Measurements from ENCODE around the gene GRAP2.

The GRAP2 gene

DNA sequence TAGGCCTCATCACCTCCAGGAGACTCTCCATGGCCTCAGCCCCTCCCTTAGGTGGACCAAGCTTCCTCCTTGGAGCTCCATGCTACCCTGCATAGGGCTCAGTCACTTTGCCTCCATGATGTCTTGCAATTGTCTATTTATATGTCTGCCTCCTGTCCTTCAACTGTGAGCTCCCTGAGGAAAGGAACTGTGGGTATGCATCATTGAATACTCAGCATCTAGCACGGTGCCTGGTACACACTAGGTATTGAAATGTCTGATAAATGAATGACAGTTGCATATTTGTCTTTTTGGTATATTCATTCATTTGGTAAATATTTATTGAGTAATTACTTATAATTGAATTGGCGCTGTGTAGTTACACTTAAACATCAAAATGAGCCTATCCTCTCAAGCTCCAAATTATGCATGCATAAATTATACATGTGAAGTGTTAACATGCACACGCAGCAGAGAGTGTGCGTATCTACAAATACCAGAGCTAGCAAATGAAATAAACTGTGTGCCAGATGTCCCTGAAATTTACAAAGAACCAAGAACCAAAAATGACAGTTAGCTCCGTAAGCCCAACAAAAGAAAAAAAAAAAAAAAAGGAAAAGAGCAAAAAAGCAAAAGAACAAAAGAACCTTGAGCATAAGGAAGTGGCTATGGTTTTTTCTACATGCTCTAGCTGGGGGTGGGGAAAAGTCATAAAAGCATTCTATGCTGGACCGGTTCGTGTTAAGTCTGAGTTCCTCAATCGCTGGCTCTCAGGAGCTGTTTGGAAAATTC lies 25.2 kb downstream of the GRAP2 start:
- no peak for DNase-seq (ENCODE audit: low read depth)

DNA sequence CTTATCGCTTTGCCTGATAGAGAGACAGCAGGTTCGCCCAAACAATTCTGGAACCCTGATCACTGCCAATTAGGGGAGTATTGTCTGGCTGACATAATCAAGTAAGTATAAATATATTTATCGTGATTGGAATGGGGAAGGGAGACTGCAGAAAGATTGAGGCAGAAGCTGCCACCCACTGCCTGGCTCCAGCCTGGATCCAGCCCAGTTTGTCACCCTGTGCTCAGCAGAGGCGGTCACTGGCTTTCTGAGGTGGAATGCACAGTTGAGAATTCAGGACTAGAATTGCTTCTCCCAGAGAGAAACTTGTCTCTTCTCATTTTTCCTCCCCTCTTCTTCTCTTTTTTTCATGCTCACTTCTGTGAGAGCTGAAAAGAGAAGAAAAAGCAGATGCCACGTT lies 25.9 kb downstream of the GRAP2 start:
- DNase-seq (ENCODE audit: low read depth): no peak

DNA sequence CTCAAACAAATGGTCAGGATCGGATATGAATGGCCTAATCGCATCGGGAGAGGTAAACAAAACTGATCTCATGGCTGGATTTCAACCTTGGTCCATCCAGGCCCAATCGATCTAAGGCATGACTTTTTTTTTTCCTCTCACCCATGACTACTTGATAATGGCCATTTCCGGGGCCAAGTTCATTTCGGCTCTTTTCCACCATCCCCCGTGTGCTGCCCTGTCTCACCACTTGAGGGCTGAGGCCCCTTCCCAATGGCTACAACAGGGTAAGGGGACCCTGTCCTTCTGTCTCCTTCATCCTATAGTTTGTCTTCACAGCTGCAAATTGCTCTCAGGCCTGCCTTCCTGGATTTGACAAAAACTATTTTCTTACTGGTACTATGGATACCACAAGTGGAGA lies 26.7 kb downstream of the GRAP2 start:
- DNase-seq (ENCODE audit: low read depth): no peak

DNA sequence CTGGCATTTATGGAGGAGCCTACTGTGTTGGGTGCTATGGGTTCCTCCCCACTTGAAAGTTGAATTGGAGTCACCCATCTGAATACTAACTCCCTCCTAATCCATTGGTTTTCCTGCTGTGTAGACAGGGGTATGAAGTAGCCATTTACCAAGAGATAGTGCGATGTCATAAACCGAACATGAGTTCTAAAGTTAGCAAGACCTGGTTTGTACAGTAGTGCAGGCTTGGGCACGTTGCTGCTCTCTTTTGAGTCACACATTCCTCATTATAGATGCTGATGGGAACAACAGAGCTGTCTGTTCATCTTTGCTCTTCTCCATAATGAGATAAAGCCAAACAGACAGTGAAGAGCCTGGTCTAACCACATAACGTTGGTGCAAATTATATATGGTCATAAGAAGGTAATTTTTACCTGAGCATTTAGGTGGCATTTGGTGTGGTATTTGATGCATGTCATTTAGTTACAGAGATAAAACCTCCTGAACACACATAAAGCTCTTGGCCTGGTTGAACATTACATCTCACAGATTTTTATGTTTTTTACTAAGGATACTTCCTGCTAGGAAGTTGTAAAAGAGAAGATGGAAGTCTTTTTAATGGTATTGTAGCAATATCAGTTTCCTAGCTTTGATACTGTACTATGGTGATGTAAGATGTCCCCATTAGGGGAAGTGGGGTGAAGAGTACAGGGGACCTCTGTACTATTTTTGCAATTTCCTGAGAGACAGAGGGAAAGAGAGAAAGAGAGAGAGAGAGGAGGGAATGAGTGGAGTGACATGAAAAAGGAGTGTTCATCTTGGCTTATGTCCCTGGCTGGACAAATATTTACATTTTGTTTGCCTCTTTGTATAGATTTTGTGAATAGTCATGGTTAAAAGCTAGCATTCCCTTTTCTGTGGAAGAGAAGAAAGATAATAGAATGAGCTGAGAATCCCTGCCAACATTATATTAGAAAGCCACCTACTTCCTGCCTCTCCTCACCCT lies 27.9 kb downstream of the GRAP2 start:
- DNase-seq (ENCODE audit: low read depth): no peak

DNA sequence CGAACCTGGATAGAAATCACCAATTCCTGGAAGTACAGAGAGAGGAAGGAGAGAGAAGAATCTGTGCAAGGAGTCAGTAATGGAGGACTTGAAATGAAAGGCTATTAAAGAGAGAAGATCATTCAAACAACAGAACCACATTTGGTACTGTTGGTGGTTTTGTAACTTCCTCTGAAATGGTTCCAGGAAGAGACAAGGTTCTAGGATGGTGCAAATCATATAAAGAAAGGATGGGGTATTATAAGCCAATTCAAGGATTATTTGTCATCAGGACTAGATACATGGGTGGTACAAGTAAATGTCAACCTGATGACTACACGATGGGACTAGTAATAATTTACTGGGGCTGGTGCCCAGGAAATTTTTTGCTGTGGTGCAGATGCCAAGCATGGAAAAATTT lies 30.4 kb downstream of the GRAP2 start:
- DNase-seq (ENCODE audit: low read depth): no peak

DNA sequence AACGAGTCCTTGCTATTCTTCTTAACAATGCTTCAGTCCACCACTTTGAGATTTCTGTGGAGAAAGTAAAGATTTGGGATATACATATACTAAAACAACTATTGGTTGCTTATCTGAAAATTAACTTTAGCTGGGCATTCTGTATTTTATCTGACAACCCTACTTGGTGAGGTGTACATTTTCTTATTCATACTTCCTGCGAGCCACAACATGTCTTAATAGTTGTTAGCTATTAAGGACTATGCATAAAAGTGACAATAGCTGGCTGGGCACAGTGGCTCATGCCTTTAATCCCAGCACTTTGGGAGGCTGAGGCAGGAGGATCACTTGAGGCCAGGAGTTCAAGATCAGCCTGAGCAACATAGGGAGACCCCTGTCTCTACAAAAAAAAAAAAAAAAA lies 31.3 kb downstream of the GRAP2 start:
- no peak for DNase-seq (ENCODE audit: low read depth)

DNA sequence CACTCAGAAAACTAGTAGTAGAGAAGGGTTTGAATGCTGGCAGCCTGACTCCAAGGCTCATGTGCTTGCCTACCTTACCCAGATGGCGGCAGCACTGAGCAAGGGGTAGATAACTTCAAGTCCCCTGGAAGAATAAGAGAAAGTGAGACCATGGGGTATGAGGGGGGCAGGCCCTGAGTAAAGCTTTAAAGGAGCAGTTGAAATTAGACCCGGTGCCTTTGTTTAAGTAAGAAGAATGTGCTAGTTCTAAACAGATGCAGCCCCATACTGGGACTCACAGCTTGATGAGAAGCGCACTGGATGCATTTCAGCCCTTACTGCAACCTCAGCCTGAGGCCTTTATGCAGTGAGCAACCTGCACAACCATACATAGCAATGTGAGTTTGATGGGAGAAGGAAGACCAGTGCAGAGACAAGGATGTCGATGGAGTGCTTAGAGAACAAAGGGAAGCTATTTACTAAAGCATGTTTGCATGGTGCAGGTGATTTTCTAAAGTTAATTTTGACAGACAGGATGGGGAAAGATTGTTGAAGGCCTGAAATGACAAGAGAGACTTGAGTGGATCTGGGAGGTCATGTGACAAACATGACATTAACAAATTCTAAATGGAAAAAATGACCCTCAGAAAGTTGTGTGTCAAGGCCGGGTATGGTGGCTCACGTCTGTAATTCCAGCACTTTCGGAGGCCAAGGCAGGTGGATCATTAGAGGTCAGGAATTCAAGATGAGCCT lies 32.2 kb downstream of the GRAP2 start:
- DNase-seq (ENCODE audit: low read depth): no peak

DNA sequence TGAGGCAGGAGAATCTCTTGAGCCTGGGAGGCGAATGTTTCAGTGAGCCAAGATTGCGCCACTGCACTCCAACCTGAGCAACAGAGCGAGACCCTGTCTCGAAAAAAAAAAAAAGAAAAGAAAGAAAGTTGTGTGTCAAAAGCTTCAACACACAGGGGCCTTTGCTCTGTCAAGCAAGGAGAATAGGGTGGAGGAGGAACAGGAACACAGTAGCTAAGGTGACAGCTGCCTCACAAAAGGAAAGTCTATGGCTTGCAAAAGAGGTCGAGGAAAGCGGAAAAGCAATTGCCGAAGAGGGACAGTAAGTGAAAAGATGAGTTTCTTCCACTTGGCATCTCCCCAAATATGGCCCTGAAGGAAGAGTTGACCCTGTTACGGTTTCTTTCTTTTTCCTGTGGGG lies 32.9 kb downstream of the GRAP2 start:
- no peak for DNase-seq (ENCODE audit: low read depth)

DNA sequence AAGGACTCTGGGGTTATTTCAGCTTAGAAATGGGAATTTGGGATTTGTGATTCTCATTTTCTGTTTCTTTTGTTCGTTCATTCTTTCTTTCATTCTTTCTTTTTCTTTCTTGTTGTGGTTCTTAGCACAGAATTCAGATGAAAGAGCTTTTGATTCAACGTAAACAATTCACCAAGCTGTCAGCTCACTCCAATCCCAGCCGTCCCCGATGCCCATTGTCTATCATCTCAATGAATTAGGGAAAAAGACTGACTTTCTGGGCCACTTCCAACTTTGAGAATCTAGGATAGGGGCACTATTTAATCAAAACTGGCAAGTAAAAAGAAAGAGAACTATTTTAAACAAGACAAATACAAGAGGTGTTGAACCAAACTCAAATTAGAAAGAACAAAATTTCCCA lies 34.2 kb downstream of the GRAP2 start:
- no peak for DNase-seq (ENCODE audit: low read depth)

DNA sequence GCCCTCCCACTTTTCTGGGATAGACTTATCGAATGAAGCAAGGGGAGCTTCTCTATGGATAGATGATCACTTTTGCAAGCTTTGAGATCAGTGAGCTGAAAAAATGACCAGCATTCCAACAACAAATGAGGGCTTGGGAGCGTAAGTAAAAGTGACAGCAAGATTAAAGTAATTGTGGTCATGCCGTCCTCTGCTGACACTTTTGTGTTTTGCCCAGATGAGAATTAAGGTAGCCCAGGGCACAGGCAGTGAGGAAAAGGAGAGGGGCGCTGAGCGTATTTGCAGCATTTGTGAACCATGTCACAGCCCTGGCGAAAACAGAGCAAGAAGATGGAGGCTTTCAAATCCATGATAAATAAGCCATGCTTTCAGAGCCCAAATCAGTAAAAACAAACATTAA lies 34.7 kb downstream of the GRAP2 start:
- DNase-seq (ENCODE audit: low read depth): no peak

DNA sequence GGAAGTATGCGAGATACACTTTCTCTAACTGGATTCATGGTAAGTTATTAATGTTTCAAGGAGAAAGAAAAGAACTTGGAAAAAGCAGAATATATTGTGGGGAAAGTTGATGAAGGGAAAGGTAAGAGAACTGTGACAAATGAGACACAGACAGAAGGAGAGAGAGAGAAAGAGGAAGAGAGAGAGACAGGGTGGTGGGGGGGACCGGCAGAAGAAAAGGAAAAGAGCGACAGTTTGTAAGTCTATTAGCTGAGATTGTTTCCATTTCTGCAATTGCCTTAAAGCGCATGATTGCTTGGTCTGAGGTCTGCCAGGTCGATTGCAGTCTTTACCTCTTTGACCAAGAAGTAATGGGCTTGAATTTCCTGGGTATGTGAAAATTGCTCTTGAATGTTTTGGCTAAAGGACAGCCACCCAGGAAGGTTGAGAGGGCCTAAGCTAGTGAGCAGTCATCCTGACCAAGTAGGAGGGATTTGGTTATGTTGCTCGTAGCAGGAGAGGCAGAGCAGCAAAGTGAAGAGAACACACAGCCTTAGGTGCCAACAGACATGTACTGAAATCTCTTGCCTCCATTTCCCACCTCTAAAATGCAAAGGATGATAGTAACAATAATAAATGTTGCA lies 35.8 kb downstream of the GRAP2 start:
- DNase-seq (ENCODE audit: low read depth): no peak

DNA sequence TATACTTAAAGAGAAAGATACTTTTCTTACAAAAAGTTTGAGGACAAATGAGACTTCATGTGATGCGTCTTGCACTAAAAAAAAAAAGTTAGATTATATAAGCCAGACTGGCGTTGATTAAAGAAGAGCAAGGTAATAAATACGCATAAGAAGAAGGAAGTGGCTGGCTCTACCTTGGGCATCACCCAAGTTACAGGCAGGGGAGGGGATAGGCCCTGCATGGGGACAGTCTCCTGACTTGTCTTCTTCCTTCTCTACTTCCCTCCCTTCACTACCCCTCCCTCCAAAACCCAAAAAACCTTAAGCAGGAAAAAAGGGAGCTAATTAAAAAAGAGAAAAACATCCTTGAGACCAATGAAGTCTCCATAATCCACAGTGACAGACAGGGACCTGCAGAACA lies 37.0 kb downstream of the GRAP2 start:
- DNase-seq (ENCODE audit: low read depth): no peak

DNA sequence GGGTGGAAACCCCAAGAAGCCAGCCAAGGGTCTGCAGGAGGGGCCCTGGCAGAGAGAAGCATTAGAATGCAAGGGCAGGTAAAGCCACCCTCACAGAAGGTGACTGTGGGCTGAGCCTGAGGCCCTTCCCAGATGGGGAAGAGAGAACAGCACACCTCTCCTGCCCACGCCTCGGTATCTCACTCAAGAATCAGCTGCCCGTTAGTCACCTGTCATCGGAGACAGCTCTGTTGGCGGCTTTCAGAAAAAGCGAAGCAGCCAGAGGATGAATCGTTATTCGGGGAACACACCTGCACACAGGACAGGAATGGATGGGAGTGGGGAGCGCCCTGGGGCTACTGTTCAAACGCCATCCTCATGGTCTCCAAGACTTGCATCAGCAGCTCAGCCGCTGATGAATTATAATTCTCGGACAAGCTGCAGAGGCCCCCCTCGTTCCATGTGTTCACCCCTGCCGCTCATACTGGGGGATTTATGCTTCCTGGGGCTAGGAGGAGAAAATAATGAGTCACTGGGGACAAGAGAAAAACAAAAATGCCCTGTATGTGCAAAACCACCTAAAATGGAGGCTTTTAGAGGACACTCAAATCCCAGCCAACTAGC lies 37.7 kb downstream of the GRAP2 start:
- DNase-seq (ENCODE audit: low read depth): peak; percentile 68

DNA sequence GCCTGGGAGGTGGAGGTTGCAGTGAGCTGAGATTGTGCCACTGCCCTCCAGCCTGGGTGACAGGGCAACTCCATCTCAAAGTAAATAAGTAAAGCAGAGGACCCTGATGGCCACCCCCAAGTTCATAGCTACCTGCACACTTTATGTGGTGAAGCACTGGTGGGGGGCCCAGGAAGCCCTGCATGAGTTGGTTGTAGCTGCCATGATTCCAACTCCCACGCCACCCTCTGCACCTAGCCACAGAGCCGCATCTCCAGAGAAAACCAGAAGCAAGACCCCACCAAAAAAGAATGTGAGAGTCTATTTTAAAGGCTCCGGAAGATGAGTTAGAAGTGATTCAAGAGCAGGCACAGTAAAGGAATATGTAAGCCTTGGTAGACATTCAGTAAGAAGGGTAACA lies 38.9 kb downstream of the GRAP2 start:
- DNase-seq (ENCODE audit: low read depth): no peak

DNA sequence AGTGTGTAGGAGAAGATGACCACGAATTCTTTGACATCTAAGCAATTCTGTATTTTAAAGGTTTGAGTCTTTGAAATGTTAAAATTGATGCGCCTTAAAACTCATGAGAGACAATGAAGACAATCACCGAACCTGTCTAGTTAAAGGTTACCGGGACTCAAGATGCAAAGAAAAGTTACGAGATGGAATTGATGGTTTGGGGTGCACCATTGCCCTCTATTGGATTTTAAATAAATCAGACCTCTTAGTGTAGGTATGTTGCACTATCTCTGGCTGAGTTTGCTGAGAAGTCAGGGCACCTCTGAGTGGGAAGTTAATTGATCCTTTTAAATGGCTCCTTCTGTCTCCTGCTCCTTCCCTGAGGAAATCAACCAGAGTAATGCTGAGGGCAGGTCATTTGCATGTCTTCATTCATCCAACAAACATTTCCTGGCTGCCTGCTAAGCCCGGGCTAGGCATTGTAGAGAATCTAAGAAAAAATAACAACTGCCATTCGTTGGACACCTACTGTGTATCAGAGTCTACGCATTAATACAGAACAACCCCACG lies 39.9 kb downstream of the GRAP2 start:
- DNase-seq (ENCODE audit: low read depth): no peak

DNA sequence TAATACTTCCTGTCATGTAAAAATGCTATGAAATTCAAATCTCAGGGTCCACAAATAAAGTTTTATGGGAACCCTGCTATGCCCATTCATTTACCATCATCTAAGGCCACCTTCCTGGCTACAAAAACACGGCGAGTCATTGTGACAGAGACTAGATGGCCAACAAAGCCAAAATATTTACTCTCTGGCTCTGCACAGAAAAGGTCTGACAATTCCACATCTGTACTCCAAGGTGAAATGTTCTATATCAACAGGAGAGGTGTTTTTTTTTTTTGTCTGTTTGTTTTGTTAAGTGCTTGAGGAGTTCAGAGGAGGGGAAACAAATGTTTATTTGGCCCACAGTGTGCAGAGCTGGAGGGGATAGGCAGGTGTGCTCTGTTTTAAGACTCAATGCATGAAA lies 40.7 kb downstream of the GRAP2 start:
- no peak for DNase-seq (ENCODE audit: low read depth)

DNA sequence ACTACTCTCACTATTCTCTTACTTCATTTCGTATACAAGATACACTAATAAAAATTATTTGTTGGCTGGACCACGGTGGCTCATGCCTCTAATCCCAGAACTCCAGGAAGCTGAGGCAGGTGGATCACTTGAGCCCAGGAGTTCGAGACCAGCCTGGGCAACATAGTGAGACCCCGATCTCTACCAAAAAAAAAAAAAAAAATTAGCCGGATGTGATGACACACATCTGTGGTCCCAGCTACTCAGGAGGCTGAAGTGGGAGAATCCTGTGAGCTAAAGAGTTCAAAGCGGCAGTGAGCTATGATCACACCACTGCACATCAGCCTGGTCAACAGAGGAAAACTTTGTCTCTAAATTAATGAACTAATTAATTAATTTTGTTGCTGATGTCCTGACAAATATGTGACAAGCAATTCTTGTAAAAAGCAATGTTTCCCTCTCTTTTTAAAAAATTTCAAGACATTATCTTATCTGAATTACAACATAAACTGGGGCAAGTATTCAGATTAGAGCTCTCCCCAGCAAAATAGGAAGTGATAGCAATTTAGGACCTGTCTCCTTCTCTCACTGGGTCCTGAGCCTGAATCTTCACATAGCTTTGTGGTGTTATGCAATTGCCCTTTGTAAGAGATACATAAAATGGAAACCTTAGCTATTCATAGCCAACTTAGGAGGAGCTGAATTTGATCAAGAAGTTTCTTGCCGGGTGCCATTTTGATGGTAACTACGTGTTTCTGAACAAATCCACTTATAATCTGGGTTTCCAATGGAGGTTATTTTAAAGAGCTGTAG lies 41.8 kb downstream of the GRAP2 start:
- DNase-seq (ENCODE audit: low read depth): no peak

DNA sequence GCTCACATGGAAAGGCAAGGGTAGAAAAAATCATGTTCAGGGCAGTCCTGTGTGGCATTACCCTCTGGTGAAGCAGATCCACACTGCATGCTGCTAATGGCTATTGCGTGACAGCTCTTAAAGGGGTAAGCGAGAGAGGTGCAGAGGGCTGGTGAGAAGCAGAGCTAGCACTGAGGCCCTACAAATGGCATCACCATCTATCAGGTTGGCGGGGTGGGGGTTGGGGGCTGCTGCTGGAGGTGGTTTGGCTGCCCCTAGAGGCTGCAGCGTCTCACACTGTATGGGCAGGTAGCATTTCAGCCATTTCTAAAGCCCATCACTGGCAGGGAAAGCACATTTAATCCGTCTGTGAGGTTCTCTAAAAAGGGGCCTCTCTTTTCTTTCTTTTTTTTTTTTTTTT lies 42.5 kb downstream of the GRAP2 start:
- no peak for DNase-seq (ENCODE audit: low read depth)

DNA sequence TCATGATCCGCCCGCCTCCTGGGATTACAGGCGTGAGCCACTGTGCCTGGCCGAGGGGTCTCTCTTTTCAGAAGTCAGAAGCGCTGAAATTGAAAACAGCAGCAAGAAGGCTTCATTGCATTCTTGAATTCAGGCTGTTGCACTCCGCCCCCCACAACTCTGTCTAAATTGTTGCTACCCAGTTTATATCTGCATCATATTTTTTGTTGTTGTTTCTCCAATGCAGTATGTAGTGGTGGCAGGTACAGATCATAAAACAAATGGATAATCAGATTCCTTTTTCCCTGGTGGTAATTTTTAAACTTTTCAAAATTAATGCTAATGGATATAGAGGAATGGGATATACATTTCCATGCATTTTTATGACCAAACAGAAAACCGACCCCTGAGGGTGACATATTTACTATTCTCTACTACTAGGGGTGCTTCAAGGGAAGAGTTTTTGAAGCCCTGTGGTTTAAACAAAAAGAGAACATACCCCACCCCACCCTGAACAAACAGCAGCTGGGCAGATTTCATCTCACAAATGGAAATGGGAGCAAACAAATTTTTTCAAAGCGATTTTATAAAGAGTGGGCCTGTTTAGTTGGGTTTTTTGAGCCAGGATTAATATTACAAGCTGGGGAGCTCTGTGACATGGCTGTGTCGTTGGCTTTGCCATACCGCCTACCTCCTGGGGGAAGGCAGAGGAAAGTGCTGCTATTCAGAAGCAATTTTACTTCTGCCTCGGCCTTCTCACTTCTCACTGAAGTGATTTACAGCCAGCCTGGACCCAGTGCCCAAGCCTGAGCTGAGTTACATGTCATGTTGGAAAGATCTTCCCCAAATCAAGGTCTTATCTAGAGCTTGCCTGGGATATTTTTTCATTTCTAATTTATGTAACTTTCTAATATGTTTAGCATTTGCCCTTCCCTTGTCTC lies 43.3 kb downstream of the GRAP2 start:
- DNase-seq (ENCODE audit: low read depth): no peak

DNA sequence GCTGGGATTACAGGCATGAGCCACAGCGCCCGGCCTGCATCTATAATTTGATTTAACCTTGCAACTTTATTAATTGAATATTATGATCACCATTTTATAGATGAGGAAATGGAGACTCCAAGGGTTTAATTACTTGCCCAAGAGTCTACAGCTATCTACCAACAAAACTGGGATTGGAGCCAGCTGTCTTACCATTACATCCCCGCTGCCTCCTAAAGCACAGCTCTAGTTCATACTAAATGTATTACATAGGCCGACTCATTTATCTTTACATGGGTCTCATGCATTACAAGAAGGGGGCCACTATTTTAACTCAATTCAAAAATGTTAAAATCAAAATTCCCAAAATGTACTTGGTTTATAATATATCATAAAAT lies 45.2 kb downstream of the GRAP2 start:
- DNase-seq (ENCODE audit: low read depth): no peak

Data from stimulated activated CD4-positive, alpha-beta T cell treated with anti-CD3 and anti-CD28 coated beads, Interleukin-2, amount 100 ng/mL, for 4 hours (primary cell).